GM12874 (cell line): ENCODE results near the gene COL5A3.

Source experiments
- CTCF ChIP-seq: IDR thresholded peaks from 2 replicates; pipeline ENCODE4 v1.5.1; 2011; ENCODE audit warnings: low read depth, mild to moderate bottlenecking, control low read depth, low read length, moderate library complexity; ENCODE audit not compliant: insufficient read depth

Gene COL5A3

DNA sequence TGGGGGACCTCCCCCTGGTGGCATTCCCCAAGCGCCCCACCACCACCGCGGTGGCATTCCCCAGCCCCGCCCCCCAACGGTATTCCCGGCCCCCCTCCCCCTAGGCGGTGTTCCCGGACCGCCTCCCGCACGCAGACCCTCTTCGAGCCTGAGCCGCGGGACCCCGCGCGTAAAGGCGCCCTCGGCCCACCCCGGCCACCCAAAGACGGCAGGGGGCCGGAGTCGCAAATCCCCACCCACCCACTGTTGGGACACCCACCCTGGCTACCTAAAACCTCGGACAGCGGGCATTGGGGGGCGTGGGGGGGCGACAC, 96.3 kb downstream of the COL5A3 start:
- no peak for TF ChIP-seq CTCF

GRCh38 chr19:9913237-9914000, 96.9 kb downstream of the COL5A3 start:
- no peak for TF ChIP-seq CTCF

GRCh38 chr19:9912551-9913236, 97.6 kb downstream of the COL5A3 start:
- TF ChIP-seq CTCF: no peak

DNA sequence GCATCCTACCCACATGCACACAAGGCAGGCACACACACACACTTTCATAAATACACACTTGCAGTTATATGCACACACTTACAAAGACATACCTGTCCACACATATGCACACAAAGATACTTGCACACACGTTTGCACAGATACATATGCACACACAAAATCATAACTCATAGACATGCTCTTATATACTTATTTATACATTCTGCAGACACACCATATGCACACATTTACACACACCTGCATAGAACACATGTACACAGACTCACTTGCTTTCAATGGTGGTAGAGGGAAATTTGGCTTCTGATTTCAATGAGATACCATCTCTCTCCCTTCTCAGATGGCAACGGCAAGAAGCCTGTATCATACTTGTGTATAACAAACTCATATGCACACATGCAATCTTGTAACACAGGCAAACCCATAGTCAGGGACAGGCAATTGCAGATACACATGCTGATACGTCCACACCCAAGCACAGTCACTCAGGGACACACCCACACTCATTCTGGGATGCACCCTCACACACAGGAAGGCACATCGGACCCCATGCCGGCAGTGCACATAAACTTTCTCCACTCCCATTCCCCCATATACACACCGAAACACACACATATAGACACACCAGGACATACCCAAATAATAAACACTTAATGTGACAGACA, 98.6 kb downstream of the COL5A3 start:
- no peak for TF ChIP-seq CTCF

GRCh38 chr19:9910625-9911024, 99.7 kb downstream of the COL5A3 start:
- TF ChIP-seq CTCF: no peak
